ENCODE data around the gene CFAP57. TPM values are rescaled to one million over a fixed set of nuclear protein-coding genes. Genes with fewer than 3 reads are reported as not detected.

CFAP57 gene
- total RNA-seq, 1 donor from 2014 or later, result not detected

- no peak overlapping the region for H3K27ac ChIP-seq
- H3K4me3 ChIP-seq, result no peak overlapping the region
- no peaks in the 10 kb centered on the region for H3K36me3 ChIP-seq
- H3K4me1 ChIP-seq, result no peaks in the 10 kb centered on the region
- intact Hi-C loops (cut with DNase I), result no loop called here
- H3K27me3 ChIP-seq, result no peaks in the 10 kb centered on the region
- no peaks in the 10 kb centered on the region for H3K9me3 ChIP-seq
- DNase-seq (ENCODE audit: low spot score in 2 of 2), result no peak
- TF ChIP-seq CTCF (IDR thresholded peaks at IDR 0.05), result no peak
These were observed 45.6 kb downstream of the CFAP57 start for GRCh38 chr1:43217747-43218146.

DNA sequence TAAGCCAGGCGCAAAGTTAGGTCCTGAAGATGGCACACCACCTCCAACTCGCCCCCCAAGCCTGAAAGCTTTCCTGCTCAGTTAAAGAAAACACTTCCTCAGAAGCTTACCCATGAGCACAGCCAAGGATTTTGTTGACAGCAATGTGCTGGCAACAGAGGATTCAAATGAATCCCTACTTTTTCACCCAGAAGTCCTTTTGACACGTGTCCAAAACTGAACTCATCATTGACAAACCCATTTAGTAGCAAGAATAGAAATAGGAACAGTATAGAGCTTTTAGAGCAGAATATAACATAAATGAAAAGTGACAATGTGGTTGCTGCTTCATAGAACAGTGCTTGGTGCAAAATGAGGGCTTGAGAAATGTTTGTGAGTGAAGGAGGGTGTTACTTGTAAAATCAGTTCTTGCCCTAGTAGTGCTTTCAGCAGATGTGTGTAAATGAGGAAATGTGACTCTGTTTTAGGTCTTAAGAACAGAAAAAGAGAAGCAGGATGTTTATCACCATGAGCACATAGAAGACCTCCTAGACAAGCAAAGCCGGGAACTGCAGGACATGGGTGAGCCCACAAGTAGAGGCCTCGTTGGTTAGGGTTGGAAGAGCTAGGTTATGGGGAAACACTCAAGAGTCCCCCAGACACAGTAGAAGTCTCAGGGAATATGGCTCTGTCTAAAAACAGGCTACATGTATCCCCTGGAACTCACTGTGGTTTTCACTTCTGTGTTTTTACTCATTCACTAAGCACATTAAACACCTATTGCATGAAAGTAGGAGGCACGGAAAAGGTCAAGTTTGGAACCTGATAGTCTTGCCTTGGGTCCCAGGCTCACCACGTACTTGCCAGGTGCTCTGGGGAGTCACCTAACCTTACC lies 49.0 kb downstream of the CFAP57 start:
- Histone ChIP-seq H3K27me3 (no peaks in the 10 kb centered on the region), H3K27ac (no peak overlapping the region), H3K4me3 (no peak overlapping the region), H3K36me3 (no peaks in the 10 kb centered on the region), H3K4me1 (no peaks in the 10 kb centered on the region), H3K9me3 (no peaks in the 10 kb centered on the region)
- TF ChIP-seq CTCF (IDR thresholded peaks at IDR 0.05), result no peak
- DNase-seq (ENCODE audit: low spot score in 2 of 2), result no peak
- intact Hi-C loops (cut with DNase I), result no loop called here

- no peak for DNase-seq (ENCODE audit: low spot score in 2 of 2)
- no peaks in the 10 kb centered on the region for H3K27me3 ChIP-seq
- TF ChIP-seq CTCF (IDR thresholded peaks at IDR 0.05), result no peak
- no peaks in the 10 kb centered on the region for H3K36me3 ChIP-seq
- intact Hi-C loops (cut with DNase I), result no loop called here
- no peak overlapping the region for H3K27ac ChIP-seq
- H3K9me3 ChIP-seq, result no peaks in the 10 kb centered on the region
- no peaks in the 10 kb centered on the region for H3K4me1 ChIP-seq
- H3K4me3 ChIP-seq, result no peak overlapping the region
These were observed 49.7 kb downstream of the CFAP57 start for GRCh38 chr1:43221797-43222196.

DNA sequence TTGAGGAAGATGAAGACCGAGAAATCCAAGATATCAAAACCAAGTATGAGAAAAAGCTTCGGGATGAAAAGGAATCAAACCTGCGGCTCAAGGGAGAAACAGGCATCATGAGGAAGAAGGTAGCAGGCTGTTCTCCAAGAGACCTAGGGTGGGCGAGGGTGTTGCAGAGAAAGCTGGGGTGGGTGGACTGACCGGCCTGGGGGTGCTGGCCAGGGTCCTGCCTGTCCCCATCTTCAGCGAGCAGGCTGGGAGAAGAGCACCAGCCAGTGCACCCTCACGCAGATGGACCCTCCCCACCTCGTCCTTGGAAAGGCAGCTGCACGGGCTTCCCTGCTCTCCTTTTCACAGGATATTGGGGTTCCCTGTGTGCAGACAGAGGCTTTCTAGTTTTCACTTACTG lies 50.7 kb downstream of the CFAP57 start:
- Histone ChIP-seq H3K4me1 (no peaks in the 10 kb centered on the region), H3K27me3 (no peaks in the 10 kb centered on the region), H3K36me3 (no peaks in the 10 kb centered on the region), H3K4me3 (no peak overlapping the region), H3K27ac (no peak overlapping the region), H3K9me3 (no peaks in the 10 kb centered on the region)
- intact Hi-C loops (cut with DNase I), result no loop called here
- no peak for TF ChIP-seq CTCF (IDR thresholded peaks at IDR 0.05)
- DNase-seq (ENCODE audit: low spot score in 2 of 2), result no peak

GRCh38 chr1:43225168-43225567 lies 53.0 kb downstream of the CFAP57 start:
- H3K4me1 ChIP-seq, result no peaks in the 10 kb centered on the region
- no peak overlapping the region for H3K27ac ChIP-seq
- TF ChIP-seq CTCF (IDR thresholded peaks at IDR 0.05), result no peak
- no peaks in the 10 kb centered on the region for H3K36me3 ChIP-seq
- intact Hi-C loops (cut with DNase I), result no loop called here
- no peaks in the 10 kb centered on the region for H3K27me3 ChIP-seq
- no peak overlapping the region for H3K4me3 ChIP-seq
- no peaks in the 10 kb centered on the region for H3K9me3 ChIP-seq
- no peak for DNase-seq (ENCODE audit: low spot score in 2 of 2)
